Chondrocyte (in vitro differentiated cells): ENCODE data around the gene BRCA2. TPM values are rescaled to one million over a fixed set of nuclear protein-coding genes. Genes with fewer than 3 reads are reported as not detected.

Experiments used
- DNase-seq: peaks from one replicate; pipeline ENCODE4 v3.0.0; 2021; ENCODE audit warnings: mixed read lengths, low spot score
- H3K27ac Mint-ChIP-seq: one replicate; pipeline ENCODE4 v1.8.0; 2021; ENCODE audit warnings: mild to moderate bottlenecking, moderate library complexity, mixed read lengths; ENCODE audit not compliant: unreplicated experiment
- H3K27me3 Mint-ChIP-seq: 2 replicates; pipeline ENCODE4 v1.8.0; 2021; ENCODE audit warnings: low read depth, mixed read lengths
- H3K36me3 Mint-ChIP-seq: 2 replicates; pipeline ENCODE4 v1.8.0; 2021; ENCODE audit warnings: low read depth, mixed read lengths
- H3K4me1 Mint-ChIP-seq: 2 replicates; pipeline ENCODE4 v1.8.0; 2021; ENCODE audit warnings: low read depth, mild to moderate bottlenecking, mixed read lengths
- H3K4me3 Mint-ChIP-seq: one replicate; pipeline ENCODE4 v1.8.0; 2021; ENCODE audit warnings: mild to moderate bottlenecking, moderate library complexity, mixed read lengths; ENCODE audit not compliant: unreplicated experiment
- H3K9me3 Mint-ChIP-seq: 2 replicates; pipeline ENCODE4 v1.8.0; 2021; ENCODE audit warnings: low read depth, mixed read lengths
- total RNA-seq: library from RNA; stranded (reverse); gene quantifications from 3 replicates; pipeline ENCODE4 v1.2.1, GENCODE V29; 2021
- TF ChIP-seq, protein P1 (sequence below): fragments of 200-600 bp; sonication (generic); IDR thresholded peaks from 2 replicates; pipeline ENCODE4 v1.5.0; 2021; ENCODE audit warnings: antibody characterized with exemption, mild to moderate bottlenecking, moderate library complexity

Gene BRCA2
- total RNA-seq, 1 donor from 2014 or later, result 4.4 TPM

- no peaks in the 10 kb centered on the region for H3K27me3 Mint-ChIP-seq
Measured at GRCh38 chr13:32447894-32448623, 132.8 kb downstream of the BRCA2 start.

GRCh38 chr13:32448972-32449371 is 133.7 kb downstream of the BRCA2 start:
- H3K9me3 Mint-ChIP-seq, result no peaks in the 10 kb centered on the region
- H3K4me1 Mint-ChIP-seq, result peaks cover 13% of the 10 kb centered on the region
- TF ChIP-seq, protein P1, sequence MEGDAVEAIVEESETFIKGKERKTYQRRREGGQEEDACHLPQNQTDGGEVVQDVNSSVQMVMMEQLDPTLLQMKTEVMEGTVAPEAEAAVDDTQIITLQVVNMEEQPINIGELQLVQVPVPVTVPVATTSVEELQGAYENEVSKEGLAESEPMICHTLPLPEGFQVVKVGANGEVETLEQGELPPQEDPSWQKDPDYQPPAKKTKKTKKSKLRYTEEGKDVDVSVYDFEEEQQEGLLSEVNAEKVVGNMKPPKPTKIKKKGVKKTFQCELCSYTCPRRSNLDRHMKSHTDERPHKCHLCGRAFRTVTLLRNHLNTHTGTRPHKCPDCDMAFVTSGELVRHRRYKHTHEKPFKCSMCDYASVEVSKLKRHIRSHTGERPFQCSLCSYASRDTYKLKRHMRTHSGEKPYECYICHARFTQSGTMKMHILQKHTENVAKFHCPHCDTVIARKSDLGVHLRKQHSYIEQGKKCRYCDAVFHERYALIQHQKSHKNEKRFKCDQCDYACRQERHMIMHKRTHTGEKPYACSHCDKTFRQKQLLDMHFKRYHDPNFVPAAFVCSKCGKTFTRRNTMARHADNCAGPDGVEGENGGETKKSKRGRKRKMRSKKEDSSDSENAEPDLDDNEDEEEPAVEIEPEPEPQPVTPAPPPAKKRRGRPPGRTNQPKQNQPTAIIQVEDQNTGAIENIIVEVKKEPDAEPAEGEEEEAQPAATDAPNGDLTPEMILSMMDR, result no peak

More at GRCh38 chr13:32447894-32448623, 132.8 kb downstream of the BRCA2 start:
- Mint-ChIP-seq H3K9me3 (no peaks in the 10 kb centered on the region), H3K36me3 (peaks cover 11% of the 10 kb centered on the region), H3K27ac (no peak overlapping the region), H3K4me1 (peaks cover 7% of the 10 kb centered on the region), H3K4me3 (no peak overlapping the region)
- TF ChIP-seq, protein P1, result no peak
- DNase-seq, result no peak

More at GRCh38 chr13:32448972-32449371, 133.7 kb downstream of the BRCA2 start:
- DNase-seq, result no peak
- H3K36me3 Mint-ChIP-seq, result peaks cover 11% of the 10 kb centered on the region
- H3K27ac Mint-ChIP-seq, result no peak overlapping the region
- no peak overlapping the region for H3K4me3 Mint-ChIP-seq
- H3K27me3 Mint-ChIP-seq, result no peaks in the 10 kb centered on the region

Other genes starting within 250 kb of the BRCA2 start
- gene ZAR1L, start 145 bp upstream of the BRCA2 start, total RNA-seq, result not detected in 3 replicates
- gene N4BP2L1, start 112.6 kb downstream of the BRCA2 start, total RNA-seq, result 3.3 to 3.9 TPM (median 3.7 TPM) in 3 replicates
- 87.3 to 100 TPM (median 90.0 TPM) in 3 replicates for gene N4BP2L2, start 223.3 kb downstream of the BRCA2 start, total RNA-seq